Activated naive CD4-positive, alpha-beta T cell treated with anti-CD3 and anti-CD28 coated beads, Interleukin-2, amount 10 ng/mL, durations not matched to agents 5 hours and 36 hours (primary cell): Measurements from ENCODE around the gene MYLK4. TPM values are rescaled to one million over a fixed set of nuclear protein-coding genes. Genes with fewer than 3 reads are reported as not detected.

Experiments used
- total RNA-seq, 2 experiments: library from RNA; stranded (reverse); gene quantifications; one replicate each; pipeline ENCODE4 v1.2.3, GENCODE V29; 2021

The MYLK4 gene
- under 1 TPM; 0.20 to 0.26 TPM for total RNA-seq

GRCh38 chr6:2750832-2751231 is at the start of gene MYLK4:
TSS of gene MYLK4 (minus strand) at chr6:2750922. CDS start at chr6:2749294, 1,628 bp downstream.

GRCh38 chr6:2765166-2765895 is 14.6 kb upstream of the MYLK4 start, which contains the start of gene WRNIP1:
TSS of gene WRNIP1 (plus strand) at chr6:2765393. CDS start at chr6:2765623, 230 bp downstream.

Other genes with a start within 250 kb of the MYLK4 start
- 10 to 100 TPM; 38.3 to 39.7 TPM for gene WRNIP1, start 14.5 kb upstream of the MYLK4 start, total RNA-seq
- 10 to 100 TPM; 64.2 to 66.0 TPM for gene SERPINB1, start 90.9 kb upstream of the MYLK4 start, total RNA-seq
- 10 to 100 TPM; 47.1 to 48.3 TPM for gene SERPINB9, start 152.4 kb upstream of the MYLK4 start, total RNA-seq
- gene SERPINB6, start 220.6 kb upstream of the MYLK4 start, total RNA-seq = 10 to 100 TPM; 17.6 to 19.0 TPM
- gene NQO2, start 249.0 kb upstream of the MYLK4 start, total RNA-seq = 10 to 100 TPM; 18.0 to 18.9 TPM